K562 (cell line): Measurements from ENCODE around the gene SLC25A1. TPM values are rescaled to one million over a fixed set of nuclear protein-coding genes. Genes with fewer than 3 reads are reported as not detected.

Experiments used
- ATAC-seq: fragments of 200-7000 bp; cut with Tn5 transposase; 3 replicates; pipeline ENCODE4 v1.9.1; 2020; ENCODE audit warnings: moderate library complexity
- BruUV-seq: library from RNA; stranded (reverse); fragments of 400-500 nt; replicated peaks from 2 replicates; lab custom pipeline; 2021; lab: Mats Ljungman, UMichigan
- CTCF ChIA-PET: fragments of 300-600 bp; formaldehyde crosslinking; extraction: SDS; loops from one replicate; lab custom pipeline; 2021; ENCODE audit warnings: low intra/inter-chr PET ratio; lab: Yijun Ruan, JAX
- POLR2A ChIA-PET: fragments of 300-600, 350-650 bp; sonication (Branson Sonifier 250); formaldehyde crosslinking; extraction: SDS; loops from one replicate; lab custom pipeline; 2021; ENCODE audit warnings: antibody characterized with exemption, inconsistent platforms; lab: Yijun Ruan, JAX
- DNase-seq, 4 experiments: peaks; one replicate each; pipeline versions ENCODE4 v3.0.0 to v3.0.0-alpha.2; 2011 to 2018; ENCODE audit warnings: low spot score in 3 of 4, mixed read lengths in 3 of 4; ENCODE audit errors: extremely low read depth in 1 of 4
- FAIRE-seq: peaks from 2 replicates; lab custom pipeline; 2011; peaks lifted over from hg19 to GRCh38; lab: Jason Lieb, UNC
- H2AFZ ChIP-seq: 2 replicates; pipeline ENCODE4 v1.6.0; 2011; ENCODE audit warnings: low read depth, low read length, control low read depth, inconsistent platforms
- H3K27ac ChIP-seq: fragments of 200-600 bp; 3 replicates; pipeline ENCODE4 v1.8.0; 2011; ENCODE audit warnings: low read depth, mild to moderate bottlenecking, control low read depth, inconsistent platforms, low read length, moderate library complexity, mixed read lengths; ENCODE audit errors: extremely low read depth
- H3K27me3 ChIP-seq, 2 experiments: fragments of 300-600 bp in 1 of 2; 2 replicates in 1 of 2; 3 replicates in 1 of 2; pipeline versions ENCODE4 v1.6.0 to v1.8.0; 2011; ENCODE audit warnings: inconsistent platforms in 2 of 2, low read length in 2 of 2, mild to moderate bottlenecking in 1 of 2, mixed read lengths in 1 of 2, moderate library complexity in 1 of 2; ENCODE audit not compliant: control insufficient read depth in 2 of 2, insufficient read depth in 2 of 2
- H3K36me3 ChIP-seq: fragments of 300-600 bp; 3 replicates; pipeline ENCODE4 v1.8.0; 2011; ENCODE audit warnings: mild to moderate bottlenecking, low read length, inconsistent platforms; ENCODE audit not compliant: control insufficient read depth, insufficient read depth
- H3K4me1 ChIP-seq, 2 experiments: fragments of 200-600 bp in 1 of 2; replicated peaks in 1 of 2; 2 replicates in 1 of 2; 3 replicates in 1 of 2; pipeline versions ENCODE4 v1.5.1 to v1.8.0; 2011; ENCODE audit warnings: inconsistent platforms in 2 of 2, low read length in 2 of 2, mild to moderate bottlenecking in 1 of 2, mixed read lengths in 1 of 2, moderate library complexity in 1 of 2; ENCODE audit not compliant: control insufficient read depth in 2 of 2, insufficient read depth in 2 of 2
- H3K4me2 ChIP-seq: 2 replicates; pipeline ENCODE4 v1.6.1; 2011; ENCODE audit warnings: low read length, control low read depth, inconsistent platforms, mixed read lengths; ENCODE audit not compliant: insufficient read depth
- H3K4me3 ChIP-seq: fragments of 200-600 bp; sonication (generic), shearing (Covaris generic); 2 replicates; pipeline ENCODE4 v1.5.1; 2016; ENCODE audit warnings: control low read depth, inconsistent platforms
- H3K79me2 ChIP-seq: fragments of 200-600 bp; 3 replicates; pipeline ENCODE4 v1.8.0; 2011; ENCODE audit warnings: low read length, inconsistent platforms; ENCODE audit not compliant: control insufficient read depth, insufficient read depth
- H3K9ac ChIP-seq, 2 experiments: 2 replicates each; pipeline versions ENCODE4 v1.6.0 to v1.6.1; 2011; ENCODE audit warnings: low read depth in 2 of 2, low read length in 2 of 2, control low read depth in 1 of 2, inconsistent platforms in 1 of 2, mild to moderate bottlenecking in 1 of 2, mixed read lengths in 1 of 2; ENCODE audit not compliant: insufficient read depth in 1 of 2
- H3K9me1 ChIP-seq: one replicate; pipeline ENCODE4 v1.6.0; 2011; ENCODE audit warnings: inconsistent platforms, mild to moderate bottlenecking, low read length, moderate library complexity; ENCODE audit not compliant: control insufficient read depth, insufficient read depth
- H3K9me3 ChIP-seq: replicated peaks from 2 replicates; pipeline ENCODE4 v1.5.1; 2011; ENCODE audit warnings: low read depth, low read length, inconsistent platforms; ENCODE audit not compliant: control insufficient read depth, insufficient read depth
- H4K20me1 ChIP-seq: replicated peaks from 2 replicates; pipeline ENCODE4 v1.6.1; 2011; ENCODE audit warnings: low read length, inconsistent platforms, mixed read lengths; ENCODE audit not compliant: control insufficient read depth, insufficient read depth
- CEBPB ChIP-seq: fragments of 450-650 bp; IDR thresholded peaks from 2 replicates; pipeline ENCODE4 v1.6.1; 2016; ENCODE audit warnings: missing genetic modification characterization, missing compliant biosample characterization
- CHD1 ChIP-seq: fragments of 200-600 bp; sonication (generic); IDR thresholded peaks from one replicate; pipeline ENCODE4 v1.6.1; 2012; ENCODE audit warnings: mild to moderate bottlenecking, moderate library complexity, low read length, inconsistent platforms
- CREBBP ChIP-seq: IDR thresholded peaks from one replicate; pipeline ENCODE4 v1.6.1; 2012; ENCODE audit warnings: low read depth, mild to moderate bottlenecking, control low read depth, inconsistent platforms, low read length
- ETV1 ChIP-seq: fragments of 450-650 bp; conservative IDR thresholded peaks from 2 replicates; pipeline ENCODE4 v1.6.1; 2016; ENCODE audit warnings: missing genetic modification characterization, control low read depth, low read depth, missing compliant biosample characterization
- HSF4 ChIP-seq: fragments of 250-450 bp; sonication (Bioruptor Pico); IDR thresholded peaks from 2 replicates; pipeline ENCODE4 v2.1.2; 2022; ENCODE audit warnings: mild to moderate bottlenecking, moderate library complexity, borderline replicate concordance
- JUND ChIP-seq, 2 experiments: IDR thresholded peaks; 2 replicates in 1 of 2; 3 replicates in 1 of 2; pipeline ENCODE4 v1.6.1; 2011; ENCODE audit warnings: borderline replicate concordance in 2 of 2, low read depth in 2 of 2, low read length in 2 of 2, improper control_type of control experiment in 1 of 2, missing biosample characterization in 1 of 2, missing genetic modification characterization in 1 of 2, missing genetic modification reagents in 1 of 2
- MED1 ChIP-seq: sonication (generic); formaldehyde crosslinking; IDR thresholded peaks from 2 replicates; pipeline ENCODE4 v1.8.1; 2023; ENCODE audit warnings: missing genetic modification reagents, borderline replicate concordance
- PHB ChIP-seq: fragments of 250-450 bp; sonication (Bioruptor Pico); IDR thresholded peaks from 2 replicates; pipeline ENCODE4 v1.5.0; 2021
- PHF21A ChIP-seq: fragments of 450-650 bp; IDR thresholded peaks from 2 replicates; pipeline ENCODE4 v1.6.1; 2017; ENCODE audit warnings: low read depth, borderline replicate concordance
- POLR3G ChIP-seq: IDR thresholded peaks from 2 replicates; pipeline ENCODE4 v1.6.1; 2011; ENCODE audit not compliant: insufficient read length, insufficient replicate concordance; ENCODE audit errors: extremely low read depth
- PRMT5 ChIP-seq: sonication (generic); formaldehyde crosslinking; IDR thresholded peaks from 2 replicates; pipeline ENCODE4 v1.5.0; 2020; ENCODE audit warnings: missing genetic modification reagents
- SMC3 ChIP-seq: conservative IDR thresholded peaks from 2 replicates; pipeline ENCODE4 v1.6.1; 2011; ENCODE audit warnings: low read depth, low read length, improper control_type of control experiment; ENCODE audit not compliant: insufficient read depth
- TAF15 ChIP-seq: fragments of 200-400 bp; formaldehyde crosslinking; IDR thresholded peaks from 2 replicates; pipeline ENCODE4 v1.6.1; 2017; ENCODE audit warnings: mild to moderate bottlenecking, low read depth, low read length, moderate library complexity
- TFAM ChIP-seq: fragments of 250-450 bp; sonication (Bioruptor Pico); conservative IDR thresholded peaks from 2 replicates; pipeline ENCODE4 v1.5.0; 2021; ENCODE audit warnings: mild to moderate bottlenecking, moderate library complexity
- THAP12 ChIP-seq: fragments of 250-450 bp; sonication (Bioruptor Pico); IDR thresholded peaks from 2 replicates; pipeline ENCODE4 v1.9.0; 2021; ENCODE audit warnings: mild to moderate bottlenecking, inconsistent platforms
- ZNF511 ChIP-seq: sonication (generic); formaldehyde crosslinking; IDR thresholded peaks from 2 replicates; pipeline ENCODE4 v1.8.0; 2022; ENCODE audit warnings: mild to moderate bottlenecking, missing genetic modification reagents
- ZNF717 ChIP-seq: fragments of 250-450 bp; sonication (Bioruptor Pico); IDR thresholded peaks from 2 replicates; pipeline ENCODE4 v1.5.0; 2021
- ZNF780A ChIP-seq: fragments of 250-450 bp; sonication (Bioruptor Pico); IDR thresholded peaks from 2 replicates; pipeline ENCODE4 v1.5.0; 2021; ENCODE audit warnings: mild to moderate bottlenecking
- WGBS: fragments of 100-300 bp; shearing (Covaris generic); methylation state at CpG from one replicate; pipeline ENCODE4 v1.1.6; 2016; ENCODE audit warnings: low coverage, mixed read lengths; ENCODE audit not compliant: insufficient coverage; ENCODE audit errors: missing lambda C conversion rate; 5-methylcytosine and 5-hydroxymethylcytosine counted together
- in situ Hi-C: fragments of 300-500 bp; cut with MboI; formaldehyde crosslinking; loops from 4 replicates; pipeline ENCODE4 v1.15.0; 2018; ENCODE audit warnings: inconsistent platforms, mixed read lengths
- intact Hi-C: fragments of 100-400 bp; cut with micrococcal nuclease; formaldehyde crosslinking; loops from 2 replicates; pipeline ENCODE4 v1.14.2; 2022
- polyA plus RNA-seq, 8 experiments: library from polyadenylated mRNA; depleted of rRNA in 4 of 8; stranded (reverse) in 5 of 8; unstranded in 3 of 8; fragments of >200 nt; fragmentation: Nextera tagmentation in 2 of 8; fragmentation: Illumina TruSeq in 1 of 8; extraction: Ambion mirVana in 2 of 8; extraction: Trizol in 1 of 8; gene quantifications; 2 replicates each; pipeline versions ENCODE4 v1.2.1 to v1.2.3, GENCODE V29; 2011 to 2014; ENCODE audit warnings: inconsistent platforms in 1 of 8, missing spikeins in 1 of 8
- total RNA-seq, 7 experiments: library from RNA; depleted of rRNA in 6 of 7; stranded (reverse); fragments of >200 nt in 6 of 7; fragmentation: Illumina TruSeq in 2 of 7; extraction: Trizol in 2 of 7; gene quantifications; 2 replicates each; pipeline versions ENCODE4 v1.2.1 to v1.2.3, GENCODE V29; 2011 to 2021; ENCODE audit warnings: low replicate concordance in 1 of 7
- TF ChIP-seq, protein P1 (sequence below): fragments of 450-650 bp; IDR thresholded peaks from 2 replicates; pipeline ENCODE4 v1.6.1; 2016; ENCODE audit warnings: low read depth, mild to moderate bottlenecking, moderate library complexity

SLC25A1 gene
- total and polyA plus RNA-seq, 9 of the 15 experiments (the other 6 are each of a cell fraction or from before 2014, with no cell fraction given), result 11.0 to 408 (median 110) TPM

GRCh38 chr22:19149991-19150390, 28.5 kb downstream of the SLC25A1 start, which contains the start of gene GSC2:
Gene GSC2 (minus strand): TSS chr22:19150292. CDS start chr22:19150283, 9 bp downstream.
- H3K9me1 ChIP-seq, result no peaks in the 10 kb centered on the region
- no peak within 1 kb of the TSS for H3K4me3 ChIP-seq
- no peak within 1 kb of the TSS for H3K27ac ChIP-seq
- peaks cover 42 to 66% of the 10 kb centered on the region in 2 experiments for H3K27me3 ChIP-seq
- no peak within 1 kb of the TSS for H2AFZ ChIP-seq
- CTCF ChIA-PET, result no interaction called here
- H3K79me2 ChIP-seq, result no peaks in the 10 kb centered on the region
- POLR2A ChIA-PET, result no interaction called here
- TF ChIP-seq PHB (CRISPR knock-in tag), result no peak
- no peak for TF ChIP-seq PHF21A
- TF ChIP-seq ETV1, result no peak
- TF ChIP-seq CHD1, result no peak
- TF ChIP-seq JUND (IDR thresholded peaks at IDR 0.05; ENCODE audit: borderline replicate concordance, low read depth, low read length), result no peak
- no peak for TF ChIP-seq JUND (tag; IDR thresholded peaks at IDR 0.05; ENCODE audit: borderline replicate concordance, low read depth, low read length)
- TF ChIP-seq CREBBP, result no peak
- TF ChIP-seq, protein P1, sequence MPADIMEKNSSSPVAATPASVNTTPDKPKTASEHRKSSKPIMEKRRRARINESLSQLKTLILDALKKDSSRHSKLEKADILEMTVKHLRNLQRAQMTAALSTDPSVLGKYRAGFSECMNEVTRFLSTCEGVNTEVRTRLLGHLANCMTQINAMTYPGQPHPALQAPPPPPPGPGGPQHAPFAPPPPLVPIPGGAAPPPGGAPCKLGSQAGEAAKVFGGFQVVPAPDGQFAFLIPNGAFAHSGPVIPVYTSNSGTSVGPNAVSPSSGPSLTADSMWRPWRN, result no peak
- no peak for TF ChIP-seq ZNF717
- TF ChIP-seq ZNF780A, result no peak
- no peak for TF ChIP-seq PRMT5 (CRISPR knock-in tag)
- TF ChIP-seq TFAM (CRISPR knock-in tag), result no peak
- TF ChIP-seq SMC3, result no peak
- TF ChIP-seq HSF4 (CRISPR knock-in tag), result no peak
- no peak for TF ChIP-seq TAF15
- no peak for TF ChIP-seq THAP12 (CRISPR knock-in tag)
- no peak for TF ChIP-seq MED1 (CRISPR knock-in tag)
- no peak for TF ChIP-seq ZNF511 (CRISPR knock-in tag)
- TF ChIP-seq CEBPB, result no peak
- no peak for TF ChIP-seq POLR3G
- DNase-seq (no peak), FAIRE-seq (no peak), ATAC-seq (no peak)
- 0 out of 2 replicates have a peak, but pooled peaks cover 3% of the 10 kb centered on the region for H4K20me1 ChIP-seq
- BruUV-seq, result no TSS peak
- H3K4me1 ChIP-seq, result peaks cover 0 to 22% of the 10 kb centered on the region in 2 experiments; a peak in 3 of 5 replicates
- in situ Hi-C loops (no loop called here), intact Hi-C loops (no loop called here)
- H3K4me2 ChIP-seq, result no peak within 1 kb of the TSS
- no peak within 1 kb of the TSS for H3K9ac ChIP-seq
- no peaks in the 10 kb centered on the region for H3K36me3 ChIP-seq
- WGBS, result 56% methylated on average over 59 of the region's 59 CpGs
- no peaks in the 10 kb centered on the region for H3K9me3 ChIP-seq
